CD4-positive, alpha-beta T cell treated with Interleukin-4 for 4 hours (primary cell): ENCODE measurements around the gene CACNA1B.

Experiments used
- DNase-seq: peaks from one replicate; pipeline ENCODE4 v3.0.0-alpha.2; 2020

Gene CACNA1B

DNA sequence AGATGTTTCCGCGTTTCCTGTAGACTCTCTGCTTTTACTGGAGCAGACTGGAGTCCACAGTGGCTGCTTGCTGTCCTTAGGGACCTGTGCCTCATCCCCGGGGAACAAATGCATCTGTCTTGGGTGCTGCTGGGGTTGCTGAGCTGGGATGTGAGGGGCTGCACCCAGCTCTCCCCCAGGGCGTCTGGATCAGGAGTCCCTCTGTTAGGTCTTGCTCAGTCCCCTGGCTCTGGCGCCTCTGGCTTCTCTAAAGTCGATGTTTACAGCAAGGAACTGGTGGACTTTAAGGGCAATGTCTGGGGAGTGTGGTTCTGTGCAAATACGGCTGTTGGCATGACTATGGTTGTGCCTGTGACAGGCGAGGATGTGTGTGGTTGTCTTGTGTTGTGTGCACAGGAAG is 91.4 kb downstream of the CACNA1B start:
- no peak for DNase-seq

- no peak for DNase-seq
Observed at GRCh38 chr9:137969685-137970084, 92.1 kb downstream of the CACNA1B start.

GRCh38 chr9:137970098-137970497 is 92.5 kb downstream of the CACNA1B start:
- DNase-seq: no peak

- DNase-seq: no peak
Observed at GRCh38 chr9:137970686-137971476, 93.3 kb downstream of the CACNA1B start.

DNA sequence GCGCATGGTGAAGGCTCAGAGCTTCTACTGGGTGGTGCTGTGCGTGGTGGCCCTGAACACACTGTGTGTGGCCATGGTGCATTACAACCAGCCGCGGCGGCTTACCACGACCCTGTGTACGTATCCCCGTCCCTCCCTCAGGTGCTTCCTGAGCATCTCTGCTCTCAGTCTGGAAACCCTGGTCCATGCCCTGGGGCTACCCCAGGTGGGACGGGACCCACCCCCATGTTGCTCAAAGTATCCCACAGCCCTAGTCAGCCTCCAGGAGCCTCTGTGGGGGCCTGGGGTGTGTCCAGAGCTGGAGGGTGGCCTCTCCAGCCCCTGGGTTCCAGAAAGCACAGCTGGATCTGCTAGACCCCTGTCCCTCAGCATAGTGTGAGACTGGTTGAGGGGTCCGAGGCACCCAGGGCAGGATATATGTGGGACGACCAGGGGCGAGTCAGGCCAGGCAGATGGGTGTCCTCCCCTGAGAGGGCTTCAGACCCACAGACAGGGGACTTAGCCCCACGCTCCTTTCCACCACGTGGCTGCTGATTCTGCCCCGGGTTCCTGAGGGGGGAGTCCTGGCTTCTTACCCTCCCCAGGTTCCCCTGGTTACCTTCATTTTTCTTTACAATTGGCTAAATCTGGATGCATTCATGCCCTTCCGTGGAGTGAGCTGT is 94.0 kb downstream of the CACNA1B start:
- DNase-seq: no peak

- no peak for DNase-seq
Observed at GRCh38 chr9:137972355-137972987, 94.9 kb downstream of the CACNA1B start.

DNA sequence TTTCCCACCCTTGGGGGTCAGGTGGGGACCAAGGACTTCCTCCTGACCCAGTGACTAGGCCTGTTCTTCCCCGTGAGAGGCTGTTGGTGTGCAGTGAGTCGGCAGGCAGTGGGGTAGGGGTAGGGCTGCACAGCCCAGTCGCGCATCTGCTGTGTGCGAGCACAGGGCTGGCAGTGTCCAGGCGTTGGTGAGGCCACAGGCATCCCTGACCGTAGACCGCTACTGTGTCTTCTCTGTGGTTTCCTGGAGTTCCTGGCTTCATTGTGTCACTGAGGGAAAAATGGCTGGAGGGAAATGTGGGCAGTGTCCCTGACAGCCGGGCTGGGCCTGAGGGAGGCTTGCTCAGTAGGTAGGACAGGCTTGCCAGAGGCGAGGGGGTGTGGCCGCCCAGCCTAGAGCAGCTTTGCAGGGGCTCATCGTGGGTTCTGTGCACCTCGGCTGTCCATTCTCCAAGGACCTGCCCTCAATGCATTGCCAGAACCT is 95.4 kb downstream of the CACNA1B start:
- DNase-seq: no peak

- no peak for DNase-seq
Observed at GRCh38 chr9:137973829-137974416, 96.3 kb downstream of the CACNA1B start.

DNA sequence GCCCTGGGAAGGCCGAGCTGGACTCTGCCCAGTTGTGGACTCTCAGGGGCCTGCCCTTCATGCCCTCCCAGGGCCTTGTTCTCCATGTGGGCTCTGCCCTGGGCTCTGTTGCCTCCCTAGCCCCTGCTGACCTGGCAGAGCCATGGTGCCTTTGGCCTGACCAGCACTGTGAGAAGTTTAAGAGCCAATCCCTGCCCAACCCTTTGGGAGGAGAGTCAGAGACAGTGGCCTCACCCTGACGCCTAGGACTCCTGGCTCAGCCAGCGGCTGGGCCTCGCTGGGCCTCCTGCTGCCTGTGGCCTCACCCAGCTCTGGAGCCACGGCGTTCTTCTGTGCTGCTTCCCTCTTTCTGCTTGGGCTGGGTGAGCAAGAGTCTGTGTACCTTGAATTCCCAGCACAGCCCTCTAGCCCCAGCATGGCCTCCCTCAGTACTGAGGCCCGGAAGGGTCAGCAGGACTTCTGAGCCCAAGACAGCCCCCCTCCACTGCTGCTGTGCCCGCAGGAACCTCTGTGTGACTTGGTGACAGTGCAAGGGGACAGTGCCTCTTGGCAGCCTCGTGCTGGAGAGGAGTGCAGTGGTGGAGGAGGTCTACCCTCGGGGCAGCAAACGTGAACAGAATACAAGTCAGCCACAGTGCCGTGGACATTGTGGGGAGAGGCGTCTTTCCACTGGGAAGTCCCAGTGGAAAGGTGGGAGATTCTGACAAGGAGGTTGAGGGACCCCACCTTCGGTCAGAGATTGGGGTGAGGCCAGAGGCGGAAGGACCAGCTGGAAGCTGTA is 97.4 kb downstream of the CACNA1B start:
- DNase-seq: no peak

DNA sequence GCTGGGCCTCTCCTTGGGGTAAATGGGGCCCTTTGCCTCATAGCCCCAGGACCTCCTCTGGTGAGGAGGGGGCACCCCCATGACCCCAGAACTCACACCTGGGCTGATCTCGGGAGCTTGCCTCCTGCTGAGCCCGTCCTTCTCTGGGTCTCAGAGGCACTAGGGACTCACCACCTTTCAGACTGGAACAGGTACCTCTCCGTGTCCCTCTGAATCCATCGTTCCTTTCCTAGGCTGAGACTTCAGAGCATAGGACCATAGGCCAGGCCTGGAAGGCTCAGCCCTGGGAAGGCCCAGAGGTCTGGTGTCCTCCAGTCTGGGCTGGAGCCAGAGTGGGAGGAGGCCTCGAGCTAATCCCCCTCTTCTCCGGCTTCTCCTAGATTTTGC is 97.9 kb downstream of the CACNA1B start:
- no peak for DNase-seq

- no peak for DNase-seq
Observed at GRCh38 chr9:137975936-137976565, 98.5 kb downstream of the CACNA1B start.

DNA sequence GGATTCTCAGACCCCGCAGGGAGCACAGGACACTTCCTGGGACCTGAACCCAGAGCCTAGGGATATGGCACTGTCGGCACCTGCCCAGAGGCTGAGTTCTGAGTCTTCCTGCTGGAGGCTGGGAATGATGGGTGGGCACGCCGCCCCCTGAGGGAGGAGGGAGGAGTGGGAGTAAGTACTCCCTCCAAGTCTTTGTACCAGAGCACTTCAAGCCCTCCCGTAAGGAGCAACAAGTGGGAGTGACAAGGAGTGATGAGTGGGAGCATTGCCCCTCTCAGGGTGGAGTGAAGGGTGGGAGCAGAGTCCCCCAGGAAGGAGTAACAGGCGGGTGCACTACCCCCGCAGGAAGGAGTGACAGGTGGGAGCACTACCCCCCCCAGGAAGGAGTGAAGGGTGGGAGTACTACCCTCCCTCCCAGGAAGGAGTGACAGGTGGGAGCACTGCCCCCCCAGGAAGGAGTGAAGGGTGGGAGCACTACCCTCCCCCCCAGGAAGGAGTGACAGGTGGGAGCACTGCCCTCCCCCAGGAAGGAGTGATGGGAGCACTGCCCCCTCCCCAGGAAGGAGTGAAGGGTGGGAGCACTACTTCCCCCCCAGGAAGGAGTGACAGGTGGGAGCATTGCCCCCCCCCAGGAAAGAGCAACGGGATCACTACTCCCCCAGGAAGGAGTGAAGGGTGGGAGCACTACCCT is 100.1 kb downstream of the CACNA1B start:
- DNase-seq: no peak

DNA sequence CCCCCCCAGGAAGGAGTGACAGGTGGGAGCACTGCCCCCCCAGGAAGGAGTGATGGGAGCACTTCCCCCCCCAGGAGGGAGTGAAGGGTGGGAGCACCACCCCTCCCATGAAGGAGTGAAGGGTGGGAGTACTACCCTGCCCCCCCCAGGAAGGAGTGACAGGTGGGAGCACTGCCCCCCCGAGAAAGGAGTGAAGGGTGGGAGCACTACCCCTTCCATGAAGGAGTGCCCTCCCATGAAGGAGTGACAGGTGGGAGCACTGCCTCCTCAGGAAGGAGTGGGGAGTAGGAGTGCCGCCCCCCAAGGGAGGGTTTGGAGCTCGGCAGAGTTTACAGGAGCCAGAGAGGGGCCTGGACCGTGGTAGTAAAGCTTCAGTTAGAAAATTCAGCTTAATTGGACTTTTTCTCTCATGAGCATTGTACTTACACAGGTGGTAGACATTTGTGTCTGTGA is 100.7 kb downstream of the CACNA1B start:
- DNase-seq: no peak

- DNase-seq: no peak
Observed at GRCh38 chr9:137982200-137982599, 104.6 kb downstream of the CACNA1B start.

DNA sequence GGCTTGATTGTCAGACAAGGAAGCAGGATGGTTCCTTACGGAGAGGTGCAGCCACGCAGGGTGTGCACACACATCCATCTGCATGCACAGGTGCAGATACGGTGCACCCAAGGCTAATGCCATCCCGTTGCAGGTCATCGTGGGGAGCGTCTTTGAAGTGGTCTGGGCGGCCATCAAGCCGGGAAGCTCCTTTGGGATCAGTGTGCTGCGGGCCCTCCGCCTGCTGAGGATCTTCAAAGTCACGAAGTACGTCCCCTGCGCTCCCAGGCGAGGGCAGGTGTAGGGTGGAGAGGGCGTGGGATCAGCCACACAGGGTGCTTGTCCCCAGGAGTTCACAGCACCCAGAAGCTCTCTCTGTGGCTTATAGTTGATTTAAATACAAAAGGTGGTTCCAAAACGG is 106.4 kb downstream of the CACNA1B start:
- no peak for DNase-seq

- no peak for DNase-seq
Observed at GRCh38 chr9:137984520-137985257, 107.1 kb downstream of the CACNA1B start.

GRCh38 chr9:137985637-137986071 is 108.1 kb downstream of the CACNA1B start:
- no peak for DNase-seq

GRCh38 chr9:137986268-137987099 is 108.9 kb downstream of the CACNA1B start:
- DNase-seq: no peak

DNA sequence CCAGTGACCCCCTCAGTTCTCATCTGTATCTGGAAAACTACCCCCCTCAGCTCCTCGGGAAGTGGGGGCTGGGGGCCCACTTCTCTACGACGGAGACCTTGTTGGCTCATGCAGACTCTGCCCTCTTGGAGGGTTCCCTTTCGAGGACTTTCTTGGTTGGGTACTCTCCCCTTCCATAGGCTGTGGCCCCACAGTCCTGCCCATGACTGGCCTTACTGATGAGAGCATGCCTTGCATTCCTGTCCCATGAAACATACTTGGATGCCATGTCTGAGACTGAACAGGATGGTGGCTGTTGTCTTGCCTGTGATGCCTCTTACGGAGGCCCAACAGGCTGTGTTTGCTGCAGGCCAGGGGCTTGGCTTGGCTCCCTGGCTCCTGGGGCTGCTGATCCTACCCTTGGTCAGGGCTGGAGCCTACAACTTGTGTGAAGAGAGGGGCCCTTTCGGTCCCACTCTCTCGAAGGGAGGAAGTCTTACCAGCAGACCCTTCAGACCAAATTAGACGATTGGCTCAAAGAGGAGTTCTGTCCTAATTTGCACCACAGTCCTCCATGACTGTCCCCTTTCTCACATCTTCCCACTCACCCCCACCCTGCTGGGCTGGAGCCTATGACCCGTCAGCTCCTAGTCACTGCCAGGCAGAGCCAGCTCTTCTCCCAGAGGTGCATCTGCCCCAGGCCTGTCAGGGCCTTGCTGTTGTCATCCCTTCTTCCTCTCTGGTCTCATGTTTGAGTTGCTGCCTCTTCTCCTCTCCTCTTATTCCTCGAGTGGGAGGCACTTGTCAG is 109.9 kb downstream of the CACNA1B start:
- no peak for DNase-seq
